GM21717 (cell line): ENCODE measurements around the gene PMEPA1.
"Not testable (repeated sequence)": the region's sequence is repeated elsewhere in the genome, so short reads cannot be mapped to it uniquely, and the experiment has no call there.

Experiments used
- ATAC-seq: cut with Tn5 transposase; IDR thresholded peaks from one replicate; pipeline ENCODE4 v1.9.1; 2021; ENCODE audit warnings: mild to moderate bottlenecking, moderate library complexity; ENCODE audit not compliant: unreplicated experiment

The PMEPA1 gene

DNA sequence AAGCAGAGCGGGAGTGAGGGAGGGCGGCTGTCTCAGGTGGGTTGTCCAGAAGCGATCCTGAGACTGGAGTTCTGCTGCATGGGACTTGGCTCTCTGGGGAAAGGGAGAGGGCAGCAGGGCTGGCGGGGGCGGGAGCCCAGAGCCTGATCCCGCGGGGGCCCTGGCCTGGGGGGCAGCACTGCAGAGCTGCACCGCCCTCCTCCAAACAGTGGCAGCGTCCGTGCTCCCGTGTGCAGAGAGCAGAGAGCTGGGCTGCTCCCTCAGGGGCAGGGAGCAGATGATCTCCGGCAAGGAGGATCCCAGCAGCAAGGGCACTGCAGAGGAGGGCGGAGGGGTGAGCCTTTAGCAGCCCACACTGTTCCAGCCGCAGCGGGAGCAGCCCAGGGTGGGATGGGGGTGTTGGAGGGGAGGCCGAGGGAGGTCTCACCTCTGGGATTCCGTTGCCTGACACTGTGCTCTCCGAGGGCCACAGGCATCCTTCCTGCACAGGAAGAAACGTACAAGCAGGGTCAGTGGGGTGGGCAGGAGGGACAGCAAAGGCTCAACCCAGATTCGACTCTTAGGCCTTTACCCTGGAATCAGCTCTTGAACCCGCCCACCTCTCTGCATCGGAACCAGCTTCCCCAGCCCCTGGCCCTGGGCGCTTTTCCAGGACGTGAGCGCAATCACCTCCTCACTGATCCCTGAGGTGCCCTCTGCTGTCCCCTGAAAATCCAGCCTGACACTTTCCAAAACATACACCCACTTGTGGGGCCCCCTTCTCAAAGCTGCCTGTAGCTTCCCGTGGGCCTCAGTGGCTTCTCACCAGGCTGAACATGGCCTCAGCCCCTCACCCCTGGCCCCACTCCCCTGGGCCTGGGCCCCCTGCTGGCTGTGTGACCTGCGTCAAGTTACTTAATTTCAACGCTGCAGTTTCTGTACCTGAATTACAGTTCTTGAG, 56.9 kb downstream of the PMEPA1 start:
- no peak for ATAC-seq

DNA sequence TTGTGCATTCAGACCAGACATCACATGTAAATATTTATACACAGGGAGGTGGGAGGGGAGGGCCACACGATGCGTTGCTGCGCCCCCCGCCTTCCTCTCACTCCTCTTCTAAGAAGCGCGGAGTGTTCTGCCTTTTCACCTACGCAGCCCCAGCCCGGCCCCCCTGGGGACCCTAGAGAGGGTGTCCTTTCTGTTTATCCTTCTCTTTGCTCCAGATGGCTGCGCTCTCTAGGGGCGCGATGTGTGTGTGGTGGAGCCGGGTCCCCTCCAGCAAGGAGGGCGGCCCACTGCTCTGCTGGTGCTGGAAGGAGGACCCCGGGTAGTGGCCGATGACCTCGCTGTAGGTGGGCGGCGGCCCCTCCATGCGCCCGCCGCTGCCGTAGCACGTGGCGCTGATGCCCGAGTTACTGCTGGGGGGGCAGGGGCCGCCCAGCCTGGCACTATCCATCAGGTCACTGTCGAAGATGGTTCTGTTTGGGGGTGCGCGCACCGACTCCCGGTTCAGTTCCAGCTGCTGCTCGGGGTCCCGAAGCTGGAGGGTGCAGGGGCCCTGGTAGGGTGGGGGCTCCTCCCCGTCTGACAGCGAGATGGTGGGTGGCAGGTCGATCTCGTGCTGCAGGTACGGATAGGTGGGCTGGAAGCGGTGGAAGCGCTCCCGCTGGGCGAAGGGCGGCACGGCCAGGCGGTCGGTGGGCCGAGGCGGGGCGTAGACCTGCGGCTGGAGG, 57.8 kb downstream of the PMEPA1 start:
- ATAC-seq = no peak

DNA sequence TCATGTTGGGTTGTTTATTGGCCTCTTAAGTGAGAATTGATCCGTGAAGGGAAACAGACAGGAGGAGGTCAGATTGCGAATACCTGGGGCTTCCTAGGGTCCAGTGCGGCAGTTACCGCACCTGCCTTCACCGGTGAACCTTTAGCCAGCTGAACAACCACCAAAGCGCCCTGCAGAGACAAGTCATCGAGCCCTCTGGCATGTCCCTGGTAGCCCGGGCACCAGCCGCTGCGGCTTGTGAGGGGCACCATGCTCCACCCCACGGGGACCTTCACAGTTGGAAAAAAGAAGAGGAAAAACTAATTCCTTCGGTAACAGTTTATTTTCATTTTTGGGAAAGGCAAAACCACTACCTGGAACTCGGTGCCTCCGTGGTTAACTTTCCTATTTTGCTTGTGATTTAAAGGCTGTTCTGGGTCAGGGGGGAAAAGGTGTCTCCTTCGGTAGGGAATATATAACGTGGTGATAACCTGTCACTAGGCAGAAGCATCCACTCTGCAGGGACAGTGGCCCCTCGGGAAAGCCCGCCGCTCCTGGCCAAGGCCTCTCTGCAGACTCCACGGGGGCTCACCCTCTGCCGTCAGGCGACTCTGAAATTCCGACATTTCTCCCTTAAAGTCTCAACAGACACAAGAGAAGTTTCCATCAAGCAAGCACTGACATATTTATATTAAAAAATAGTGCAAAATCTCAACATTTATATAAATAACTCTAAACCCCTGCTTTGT, 58.9 kb downstream of the PMEPA1 start:
- no peak for ATAC-seq

DNA sequence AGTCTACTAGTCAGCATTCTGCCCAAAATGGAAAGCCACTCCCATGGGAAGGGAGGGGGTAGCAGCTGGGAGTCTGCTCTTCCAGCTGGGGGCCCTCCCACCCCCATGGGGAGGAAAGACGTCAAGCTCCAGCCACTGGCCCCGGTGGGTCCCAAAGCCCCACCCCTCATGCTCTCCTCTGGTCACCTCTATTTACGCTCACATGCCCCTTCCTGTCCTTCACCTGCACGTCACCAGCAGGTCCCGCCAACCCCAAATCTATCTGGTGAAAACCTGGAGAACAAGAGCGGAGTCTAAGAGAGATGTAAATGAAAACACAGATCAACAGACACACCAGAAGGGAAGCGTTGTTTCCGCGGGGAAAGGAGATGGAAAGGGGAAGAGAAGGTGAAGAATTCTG, 59.5 kb downstream of the PMEPA1 start:
- ATAC-seq = no peak

DNA sequence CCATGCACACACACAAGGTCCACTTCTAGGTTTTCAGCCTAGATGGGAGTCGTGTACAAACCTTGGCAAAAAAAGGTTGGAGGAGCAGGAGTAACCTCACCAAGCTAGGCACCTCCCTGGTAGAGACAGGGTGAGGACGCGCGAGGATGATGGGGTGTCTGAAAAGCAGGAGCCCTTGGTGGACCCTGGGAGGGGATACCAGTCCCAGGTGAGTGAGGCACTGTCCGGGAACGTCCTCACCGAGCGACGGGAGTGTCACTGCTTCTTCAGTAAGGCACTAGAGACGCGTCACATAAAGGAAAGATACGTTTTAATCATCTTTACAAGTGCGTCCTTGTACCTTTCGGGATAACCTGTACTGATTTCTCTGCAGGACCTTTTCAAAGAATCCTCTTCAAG, 60.2 kb downstream of the PMEPA1 start:
- ATAC-seq = no peak

DNA sequence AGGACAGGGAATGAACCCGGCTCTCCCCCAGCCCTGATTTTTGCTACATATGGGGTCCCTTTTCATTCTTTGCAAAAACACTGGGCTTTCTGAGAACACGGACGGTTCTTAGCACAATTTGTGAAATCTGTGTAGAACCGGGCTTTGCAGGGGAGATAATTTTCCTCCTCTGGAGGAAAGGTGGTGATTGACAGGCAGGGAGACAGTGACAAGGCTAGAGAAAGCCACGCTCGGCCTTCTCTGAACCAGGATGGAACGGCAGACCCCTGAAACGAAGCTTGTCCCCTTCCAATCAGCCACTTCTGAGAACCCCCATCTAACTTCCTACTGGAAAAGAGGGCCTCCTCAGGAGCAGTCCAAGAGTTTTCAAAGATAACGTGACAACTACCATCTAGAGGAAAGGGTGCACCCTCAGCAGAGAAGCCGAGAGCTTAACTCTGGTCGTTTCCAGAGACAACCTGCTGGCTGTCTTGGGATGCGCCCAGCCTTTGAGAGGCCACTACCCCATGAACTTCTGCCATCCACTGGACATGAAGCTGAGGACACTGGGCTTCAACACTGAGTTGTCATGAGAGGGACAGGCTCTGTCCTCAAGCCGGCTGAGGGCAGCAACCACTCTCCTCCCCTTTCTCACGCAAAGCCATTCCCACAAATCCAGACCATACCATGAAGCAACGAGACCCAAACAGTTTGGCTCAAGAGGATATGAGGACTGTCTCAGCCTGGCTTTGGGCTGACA, 60.8 kb downstream of the PMEPA1 start:
- no peak for ATAC-seq

DNA sequence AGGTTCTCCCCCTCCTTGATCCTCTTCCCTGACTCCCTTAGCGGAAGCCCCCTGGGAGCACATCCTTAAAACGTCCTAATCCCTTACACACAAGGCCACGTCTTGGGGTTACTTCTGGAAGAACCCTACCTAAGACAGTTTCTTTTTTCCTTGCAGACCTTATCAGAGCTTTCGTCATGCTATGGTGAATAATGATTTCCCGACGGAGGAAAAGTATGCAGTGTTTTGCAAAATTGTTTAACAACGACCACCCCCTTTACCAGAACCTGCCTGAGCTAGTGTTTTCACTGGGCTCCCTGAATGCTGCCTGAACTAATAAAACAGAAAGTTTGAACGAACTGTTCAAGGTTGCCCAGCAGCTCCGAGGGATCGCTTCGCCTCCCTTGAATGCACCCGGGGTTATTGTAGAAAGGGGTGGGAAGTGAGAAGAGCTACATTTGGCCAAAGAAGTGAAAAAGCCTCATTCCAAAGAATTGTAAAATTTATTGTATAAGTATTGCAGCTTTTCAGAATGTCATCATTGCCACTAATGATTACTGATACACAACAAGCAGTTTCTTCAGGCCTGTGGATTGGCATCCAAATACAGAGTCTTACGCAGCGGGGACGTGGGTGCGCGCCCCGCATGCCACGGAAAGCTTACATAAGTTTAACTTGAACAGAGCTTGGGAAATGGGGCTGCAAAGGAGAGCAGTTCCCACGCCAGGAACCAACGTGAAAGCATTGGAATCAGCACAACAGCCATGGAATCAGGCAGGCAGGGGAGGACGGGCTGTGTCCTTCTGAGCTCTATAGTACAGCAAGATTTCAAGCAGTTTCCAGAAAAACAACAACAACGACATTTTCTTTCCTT, 61.7 kb downstream of the PMEPA1 start:
- ATAC-seq = no peak

DNA sequence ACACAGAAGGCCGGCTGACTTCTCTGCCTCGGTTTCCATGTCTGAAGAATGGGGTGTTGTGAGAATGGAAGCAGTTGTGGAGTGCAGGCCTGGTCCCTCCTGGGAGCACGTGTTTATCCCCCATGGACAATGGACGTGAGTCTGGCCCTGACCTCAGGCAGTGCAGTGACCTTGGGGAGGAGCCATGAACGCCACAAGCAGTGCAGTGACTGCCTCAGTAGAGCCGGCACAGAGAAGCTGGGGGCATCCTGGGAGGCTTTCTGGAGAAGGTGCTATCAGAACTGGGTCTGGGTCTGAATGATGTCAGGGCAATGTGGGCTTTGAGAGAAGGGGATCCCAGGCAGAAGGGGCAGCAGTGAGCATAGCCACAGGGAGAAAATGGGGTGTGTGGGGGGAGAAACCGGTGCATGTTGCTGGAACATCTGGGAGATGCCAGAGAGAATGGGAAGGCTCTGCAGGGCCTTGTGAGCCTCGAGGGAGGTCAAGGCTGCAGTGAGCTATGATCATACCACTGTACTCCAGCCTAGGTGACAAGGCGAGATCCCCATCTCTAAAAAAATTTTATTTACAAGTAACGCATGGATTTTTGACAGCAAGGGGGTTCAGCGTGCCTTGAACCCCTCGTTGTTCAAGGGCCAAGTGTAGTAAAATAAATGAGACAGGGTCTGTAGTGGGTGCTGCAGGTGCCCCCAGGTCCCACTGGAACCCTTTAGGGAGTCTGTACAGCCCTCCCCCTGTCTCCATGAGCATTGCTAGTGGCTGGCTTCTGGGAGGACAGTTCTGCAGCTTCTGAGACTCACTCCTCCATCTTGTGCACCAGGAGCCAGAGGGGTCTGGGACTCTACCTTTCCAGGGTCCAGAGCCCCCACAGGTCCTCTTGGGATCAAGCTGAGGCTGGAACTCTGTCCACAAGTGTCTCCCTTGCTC, 62.5 kb downstream of the PMEPA1 start:
- no peak for ATAC-seq

DNA sequence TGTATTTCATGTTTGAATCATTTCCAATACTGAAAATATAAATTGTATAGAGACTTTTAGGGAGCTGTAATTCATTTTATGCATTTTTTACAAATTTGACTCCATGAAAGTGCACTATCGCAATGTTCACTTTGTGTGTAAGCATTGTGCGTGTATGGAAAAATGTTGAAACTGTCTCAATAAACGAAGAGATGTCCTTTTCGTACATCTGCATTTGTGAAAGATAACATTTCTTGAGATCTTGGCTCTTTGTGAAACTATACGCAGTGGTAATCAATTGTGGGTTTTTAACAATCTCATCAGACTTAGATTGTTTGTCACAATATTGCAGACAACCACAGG, 70.9 kb downstream of the PMEPA1 start:
- ATAC-seq = no peak

DNA sequence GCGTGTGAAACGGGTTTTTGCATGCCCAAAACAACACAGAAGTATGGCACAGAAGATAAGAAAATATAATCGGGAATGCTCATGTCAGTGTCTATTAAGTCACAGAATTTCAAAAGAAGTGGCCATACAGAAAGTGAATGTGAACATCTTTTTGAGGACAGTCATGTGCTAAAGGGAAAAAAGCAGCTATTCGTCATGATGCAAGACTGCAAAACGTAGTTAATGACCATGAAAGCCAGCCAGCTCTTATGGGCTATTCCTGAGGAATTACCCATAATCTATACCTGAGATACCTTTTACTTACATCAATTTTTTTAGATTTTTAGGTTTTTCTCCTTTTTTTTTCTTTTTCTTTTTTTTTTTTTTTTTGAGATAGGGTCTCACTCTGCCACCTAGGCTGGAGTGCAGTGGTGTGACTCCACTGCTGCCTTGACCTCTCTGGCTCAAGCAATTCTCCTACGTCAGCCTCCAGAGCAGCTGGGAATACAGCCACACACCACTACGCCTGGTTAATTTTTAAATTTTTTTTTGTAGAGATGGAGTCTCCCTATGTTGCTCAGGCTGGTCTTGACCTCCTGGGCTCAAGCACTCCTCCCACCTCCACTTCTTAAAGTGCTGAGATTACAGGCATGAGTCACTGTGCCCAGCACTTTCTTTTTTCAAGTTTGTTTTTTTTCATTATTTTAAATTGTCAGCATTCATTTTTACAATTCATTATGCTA, 71.5 kb downstream of the PMEPA1 start:
- ATAC-seq = no peak

DNA sequence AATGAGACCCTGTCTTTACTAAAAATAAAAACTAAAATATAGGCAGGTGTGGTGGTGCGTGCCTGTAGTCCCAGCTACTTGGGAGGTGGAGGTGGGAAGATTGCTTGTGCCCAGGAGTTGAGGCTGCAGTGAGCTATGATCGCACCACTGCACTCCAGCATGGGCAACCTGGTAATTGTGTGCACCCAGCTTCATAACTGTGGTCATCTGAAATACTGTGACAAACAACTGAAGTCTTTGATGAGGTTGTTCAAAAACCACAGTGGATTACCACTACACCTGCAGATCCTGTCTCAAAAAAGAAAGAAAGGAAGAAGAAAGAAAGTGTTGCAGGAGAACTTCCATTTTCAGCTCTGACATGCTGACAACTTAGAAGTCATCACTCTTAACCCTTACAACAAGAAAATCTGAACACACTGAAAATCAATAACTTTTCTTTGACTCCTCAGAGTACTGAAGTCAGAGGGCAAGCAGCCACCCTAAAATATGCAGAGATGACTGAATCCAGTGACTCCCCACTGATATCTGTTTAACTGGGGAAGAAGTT, 75.8 kb downstream of the PMEPA1 start:
- ATAC-seq = no peak

DNA sequence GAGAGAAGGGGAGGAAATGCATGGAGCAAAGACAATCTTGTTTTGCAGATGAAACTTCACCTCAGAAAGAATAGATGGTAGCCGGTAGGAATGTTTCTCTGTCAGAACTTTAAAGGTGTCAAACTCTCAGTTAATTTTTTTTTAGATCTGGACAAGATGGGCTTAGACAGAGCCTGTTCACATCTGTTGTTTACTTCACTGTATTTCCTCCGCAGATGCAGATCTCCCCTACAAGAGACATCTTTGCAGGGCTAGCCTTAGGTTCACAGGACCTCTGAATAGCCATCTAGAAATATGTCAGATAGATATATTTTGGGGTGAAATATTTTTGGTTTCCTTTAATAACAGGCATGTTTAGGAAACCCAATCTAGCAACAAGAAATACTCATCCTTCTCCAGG, 77.5 kb downstream of the PMEPA1 start:
- no peak for ATAC-seq

DNA sequence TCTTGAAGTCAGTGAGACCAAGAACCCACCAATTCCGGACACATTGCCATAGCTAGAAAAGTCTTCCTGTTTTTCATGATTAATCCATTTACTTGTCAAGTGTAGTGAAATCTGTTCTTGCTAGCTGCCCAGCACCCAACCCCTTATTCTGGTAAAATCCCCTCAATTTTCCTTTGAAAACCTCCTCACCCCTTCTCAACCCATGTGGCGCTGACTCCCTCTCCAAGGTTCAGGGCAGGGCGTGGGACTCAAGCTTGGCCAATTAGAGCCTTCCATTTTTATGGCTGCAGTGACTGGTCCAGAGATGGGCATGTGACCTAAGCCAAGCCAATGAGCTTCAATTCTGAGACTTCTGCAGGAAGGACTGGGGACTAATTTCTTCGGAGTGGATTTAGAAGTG, 79.8 kb downstream of the PMEPA1 start:
- ATAC-seq = no peak

DNA sequence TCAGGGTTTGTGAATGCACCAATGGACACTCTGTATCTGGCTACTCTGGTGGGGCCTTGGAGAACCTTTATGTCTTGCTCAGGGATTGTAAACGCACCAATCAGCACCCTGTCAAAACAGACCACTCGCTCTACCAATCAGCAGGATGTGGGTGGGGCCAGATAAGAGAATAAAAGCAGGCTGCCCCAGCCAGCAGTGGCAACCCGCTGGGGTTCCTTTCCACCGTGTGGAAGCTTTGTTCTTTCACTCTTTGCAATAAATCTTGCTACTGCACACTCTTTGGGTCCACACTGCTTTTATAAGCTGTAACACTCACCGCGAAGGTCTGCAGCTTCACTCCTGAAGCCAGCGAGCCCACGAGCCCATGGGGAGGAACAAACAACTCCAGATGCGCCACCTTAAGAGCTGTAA, 80.3 kb downstream of the PMEPA1 start:
- not testable (repeated sequence) for ATAC-seq

DNA sequence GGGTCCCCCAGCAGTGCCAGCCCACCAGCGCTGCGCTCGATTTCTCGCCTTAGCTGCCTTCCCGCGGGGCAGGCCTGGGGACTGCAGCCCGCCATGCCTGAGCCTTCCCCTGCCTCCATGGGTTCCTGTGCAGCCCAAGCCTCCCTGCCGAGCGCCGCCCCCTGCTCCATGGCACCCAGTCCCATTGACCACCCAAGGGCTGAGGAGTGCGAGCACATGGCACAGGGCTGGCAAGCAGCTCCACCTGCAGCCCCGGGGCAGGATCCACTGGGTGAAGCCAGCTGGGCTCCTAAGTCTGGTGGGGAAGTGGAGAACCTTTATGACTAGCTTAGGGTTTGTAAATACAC, 80.9 kb downstream of the PMEPA1 start:
- ATAC-seq = not testable (repeated sequence)

DNA sequence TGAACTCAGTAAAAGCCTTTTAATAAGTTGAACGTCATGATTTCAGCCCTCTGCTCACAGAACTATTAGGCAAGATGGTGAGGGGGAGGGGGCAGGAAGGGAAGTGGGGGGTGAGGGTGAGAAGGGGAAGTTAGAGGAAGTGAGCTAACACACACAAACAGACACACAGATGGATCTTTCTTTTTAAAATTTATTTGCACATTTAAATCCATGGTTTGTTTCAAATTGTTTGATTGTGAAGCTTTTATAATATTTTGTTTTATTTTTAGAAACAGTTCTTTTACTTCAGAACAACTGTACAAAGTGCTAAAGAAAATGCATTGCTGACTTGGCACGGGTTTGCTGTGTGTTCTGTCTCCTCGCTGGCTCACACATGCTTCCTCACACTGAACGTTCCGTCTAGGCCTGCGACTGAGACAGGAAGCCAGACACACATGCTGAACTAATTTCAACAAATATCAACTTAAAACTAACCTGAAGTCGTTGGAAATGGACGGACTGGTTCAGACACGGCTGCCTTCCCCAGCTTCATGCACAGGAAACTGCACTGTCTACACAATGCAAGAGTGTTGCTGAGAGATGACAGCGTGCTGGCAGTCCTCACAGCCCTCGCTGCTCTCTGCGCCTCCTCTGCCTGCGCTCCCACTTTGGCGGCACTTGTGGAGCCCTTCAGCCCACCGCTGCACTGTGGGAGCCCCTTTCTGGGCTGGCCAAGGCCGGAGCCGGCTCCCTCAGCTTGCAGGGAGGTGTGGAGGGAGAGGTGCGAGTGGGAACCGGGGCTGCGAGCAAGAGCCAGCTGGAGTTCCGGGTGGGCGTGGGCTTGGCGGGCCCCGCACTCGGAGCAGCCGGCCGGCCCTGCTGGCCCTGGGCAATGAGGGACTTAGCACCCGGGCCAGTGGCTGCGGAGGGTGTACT, 81.5 kb downstream of the PMEPA1 start:
- ATAC-seq = no peak

DNA sequence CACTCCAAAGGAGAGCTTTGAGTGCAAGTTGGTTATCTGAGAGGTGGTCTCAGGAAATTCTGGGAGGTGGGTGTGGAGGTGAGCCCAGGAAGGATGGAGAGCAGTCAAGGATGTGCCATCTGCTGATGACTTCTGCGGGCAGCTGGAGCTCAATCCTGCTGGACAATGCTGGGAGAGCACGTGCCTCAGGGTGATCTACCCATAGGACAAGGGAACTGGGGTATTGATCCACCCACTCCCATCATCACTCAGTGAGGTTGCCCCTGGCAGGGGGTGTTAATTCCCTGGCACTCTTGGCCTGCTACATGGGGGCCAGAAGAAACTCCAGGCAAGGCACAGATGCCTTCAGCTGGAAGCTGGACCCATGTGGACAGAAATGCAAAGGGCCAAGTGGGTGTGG, 82.5 kb downstream of the PMEPA1 start:
- no peak for ATAC-seq
